Prostate gland (tissue), 2 donors: ENCODE results near the gene CYRIA.

Experiments
- CTCF ChIP-seq, 4 experiments: fragments of 200-600 bp in 2 of 4; fragments of 450-650 bp in 2 of 4; sonication (generic) in 2 of 4; IDR thresholded peaks; 1 replicate in 3 of 4; 2 replicates in 1 of 4; pipeline ENCODE4 v1.5.1; 2016 to 2019; ENCODE audit warnings: antibody characterized with exemption in 4 of 4, mild to moderate bottlenecking in 2 of 4, moderate library complexity in 2 of 4
- POLR2A ChIP-seq: fragments of 450-650 bp; IDR thresholded peaks from one replicate; pipeline ENCODE4 v1.6.1; 2016; ENCODE audit warnings: antibody characterized with exemption, mild to moderate bottlenecking

GRCh38 chr2:16622399-16622968 is 43.1 kb downstream of the CYRIA start:
- no peak for TF ChIP-seq POLR2A
- TF ChIP-seq CTCF (IDR thresholded peaks at IDR 0.05), result no peak
